BLaER1 (cell line): Measurements from ENCODE around the gene PALM.
"Not testable (repeated sequence)": the region's sequence is repeated elsewhere in the genome, so short reads cannot be mapped to it uniquely, and the experiment has no call there.

Experiments used
- H3K27ac ChIP-seq: shearing (Covaris generic); formaldehyde crosslinking; 2 replicates; pipeline ENCODE4 v1.8.1; 2022
- H3K27me3 ChIP-seq: shearing (Covaris generic); formaldehyde crosslinking; 2 replicates; pipeline ENCODE4 v1.8.1; 2022
- H3K36me3 ChIP-seq: shearing (Covaris generic); formaldehyde crosslinking; 2 replicates; pipeline ENCODE4 v1.8.1; 2022
- H3K4me1 ChIP-seq: shearing (Covaris generic); formaldehyde crosslinking; 2 replicates; pipeline ENCODE4 v1.8.1; 2022
- H3K4me2 ChIP-seq: shearing (Covaris generic); formaldehyde crosslinking; 2 replicates; pipeline ENCODE4 v1.8.1; 2022
- H3K4me3 ChIP-seq: shearing (Covaris generic); formaldehyde crosslinking; 2 replicates; pipeline ENCODE4 v1.8.1; 2022
- H3K9ac ChIP-seq: shearing (Covaris generic); formaldehyde crosslinking; 2 replicates; pipeline ENCODE4 v1.8.1; 2022
- H3K9me3 ChIP-seq: shearing (Covaris generic); formaldehyde crosslinking; 2 replicates; pipeline ENCODE4 v1.8.1; 2022
- H4K20me1 ChIP-seq: shearing (Covaris generic); formaldehyde crosslinking; 2 replicates; pipeline ENCODE4 v1.8.1; 2022
- Cebpa-rat ChIP-seq: shearing (Covaris generic); IDR thresholded peaks from 2 replicates; pipeline ENCODE4 v1.8.1; 2022

PALM gene, protein sequence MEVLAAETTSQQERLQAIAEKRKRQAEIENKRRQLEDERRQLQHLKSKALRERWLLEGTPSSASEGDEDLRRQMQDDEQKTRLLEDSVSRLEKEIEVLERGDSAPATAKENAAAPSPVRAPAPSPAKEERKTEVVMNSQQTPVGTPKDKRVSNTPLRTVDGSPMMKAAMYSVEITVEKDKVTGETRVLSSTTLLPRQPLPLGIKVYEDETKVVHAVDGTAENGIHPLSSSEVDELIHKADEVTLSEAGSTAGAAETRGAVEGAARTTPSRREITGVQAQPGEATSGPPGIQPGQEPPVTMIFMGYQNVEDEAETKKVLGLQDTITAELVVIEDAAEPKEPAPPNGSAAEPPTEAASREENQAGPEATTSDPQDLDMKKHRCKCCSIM

DNA sequence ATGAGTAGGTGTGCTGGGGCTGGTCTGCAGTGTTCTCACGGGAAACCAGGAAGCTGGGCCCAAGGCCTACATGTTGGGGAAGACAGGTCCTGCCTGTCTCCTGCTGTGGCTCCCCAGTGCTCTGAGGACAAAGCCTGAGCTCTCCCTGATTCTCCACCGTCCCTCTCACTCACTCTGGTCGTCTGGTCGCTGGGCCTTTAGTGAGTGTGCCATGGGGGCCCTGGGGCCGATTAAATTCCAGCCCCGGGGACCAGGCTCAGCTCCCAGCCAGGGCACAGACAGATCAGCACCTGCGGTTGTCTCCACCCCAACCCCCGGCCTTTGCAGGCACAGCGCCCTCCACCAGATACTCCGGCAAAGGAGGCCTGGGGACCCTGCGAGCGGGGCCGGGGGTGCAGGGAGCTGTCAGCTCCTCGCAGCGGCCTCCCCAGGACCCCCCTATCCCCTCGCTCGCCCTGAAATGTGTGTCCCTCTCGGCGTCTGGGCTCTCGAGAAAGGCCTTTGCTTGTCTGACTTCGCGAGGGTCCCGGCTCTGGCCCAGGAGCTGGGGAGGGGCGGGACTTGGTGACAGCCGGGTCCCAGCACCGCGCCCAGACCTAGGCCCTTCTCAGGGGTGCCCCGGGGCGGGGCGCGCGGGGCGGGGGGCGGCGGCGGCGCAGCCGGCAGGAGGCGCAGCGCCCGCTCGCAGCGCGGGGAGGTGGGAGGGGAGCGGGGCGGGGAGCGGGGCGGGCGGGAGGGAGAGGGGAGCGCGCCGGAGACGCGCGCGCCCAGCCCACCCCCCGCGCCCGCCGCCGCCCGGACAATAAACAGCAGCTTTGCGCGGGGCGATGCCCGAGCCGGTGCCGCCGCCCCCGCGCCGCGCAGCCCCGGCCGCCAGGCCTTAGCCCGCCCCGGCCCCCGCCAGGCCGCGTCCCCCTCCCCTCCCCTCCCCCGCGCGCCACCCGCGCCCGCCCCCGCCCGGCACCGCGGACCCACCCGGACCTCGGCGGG lies at the start of gene PALM:
PALM (plus strand) TSS at position 782 of the 990 bp plus-strand sequence. CDS start 212 bp downstream, outside the sequence.
- H3K4me1 ChIP-seq, result peaks cover 58% of the 10 kb centered on the region
- no peaks in the 10 kb centered on the region for H3K9me3 ChIP-seq
- H3K4me2 ChIP-seq, result peak within 1 kb of the TSS; percentile 100
- H3K4me3 ChIP-seq, result peak within 1 kb of the TSS; percentile 94
- peak within 1 kb of the TSS; percentile 91 for H3K27ac ChIP-seq
- no peaks in the 10 kb centered on the region for H3K27me3 ChIP-seq
- H3K9ac ChIP-seq, result peak within 1 kb of the TSS; percentile 88
- TF ChIP-seq Cebpa-rat, result no peak
- peaks cover 29% of the 10 kb centered on the region for H4K20me1 ChIP-seq
- H3K36me3 ChIP-seq, result 0 out of 2 replicates have a peak, but pooled peaks cover 8% of the 10 kb centered on the region

DNA sequence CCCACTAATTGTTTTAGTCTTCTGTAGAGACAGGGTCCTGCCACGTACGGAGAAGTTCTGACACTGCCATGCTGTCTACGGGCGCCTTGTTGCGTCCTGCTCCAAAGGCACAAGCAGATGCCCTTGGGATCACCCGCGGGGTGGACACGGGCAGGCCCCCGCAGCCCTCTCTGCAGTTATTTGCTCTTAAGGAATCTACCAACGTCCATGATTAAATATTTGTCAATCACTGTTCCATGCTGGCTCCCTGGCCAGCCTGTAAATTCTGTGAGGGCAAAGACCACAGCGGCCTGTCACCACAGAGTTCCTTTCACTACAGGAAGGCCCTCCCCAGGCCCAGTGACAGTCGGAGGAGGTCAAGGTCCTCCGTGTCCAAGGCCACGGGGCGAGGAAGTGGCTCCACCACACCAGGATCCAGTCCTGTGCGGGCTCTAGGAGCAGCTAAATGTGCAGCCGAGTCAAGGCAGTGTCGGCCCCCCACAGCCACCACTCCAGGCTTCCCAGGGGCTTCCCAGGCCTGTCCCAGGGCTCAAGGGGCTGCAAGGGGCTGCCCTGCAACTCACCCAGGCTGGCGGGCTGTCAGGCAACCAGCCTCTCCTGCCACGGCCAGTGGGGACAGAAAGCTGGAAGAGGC lies 47.8 kb upstream of the PALM start:
- Histone ChIP-seq H3K27ac (peak overlapping the region; percentile 96), H3K27me3 (no peaks in the 10 kb centered on the region), H3K9me3 (no peaks in the 10 kb centered on the region), H3K36me3 (peaks cover 43% of the 10 kb centered on the region), H3K4me1 (peaks cover 83% of the 10 kb centered on the region), H3K9ac (peak overlapping the region; percentile 100), H3K4me3 (peak overlapping the region; percentile 100), H4K20me1 (peaks cover 71% of the 10 kb centered on the region), H3K4me2 (peak overlapping the region; percentile 99)
- TF ChIP-seq Cebpa-rat, result no peak

DNA sequence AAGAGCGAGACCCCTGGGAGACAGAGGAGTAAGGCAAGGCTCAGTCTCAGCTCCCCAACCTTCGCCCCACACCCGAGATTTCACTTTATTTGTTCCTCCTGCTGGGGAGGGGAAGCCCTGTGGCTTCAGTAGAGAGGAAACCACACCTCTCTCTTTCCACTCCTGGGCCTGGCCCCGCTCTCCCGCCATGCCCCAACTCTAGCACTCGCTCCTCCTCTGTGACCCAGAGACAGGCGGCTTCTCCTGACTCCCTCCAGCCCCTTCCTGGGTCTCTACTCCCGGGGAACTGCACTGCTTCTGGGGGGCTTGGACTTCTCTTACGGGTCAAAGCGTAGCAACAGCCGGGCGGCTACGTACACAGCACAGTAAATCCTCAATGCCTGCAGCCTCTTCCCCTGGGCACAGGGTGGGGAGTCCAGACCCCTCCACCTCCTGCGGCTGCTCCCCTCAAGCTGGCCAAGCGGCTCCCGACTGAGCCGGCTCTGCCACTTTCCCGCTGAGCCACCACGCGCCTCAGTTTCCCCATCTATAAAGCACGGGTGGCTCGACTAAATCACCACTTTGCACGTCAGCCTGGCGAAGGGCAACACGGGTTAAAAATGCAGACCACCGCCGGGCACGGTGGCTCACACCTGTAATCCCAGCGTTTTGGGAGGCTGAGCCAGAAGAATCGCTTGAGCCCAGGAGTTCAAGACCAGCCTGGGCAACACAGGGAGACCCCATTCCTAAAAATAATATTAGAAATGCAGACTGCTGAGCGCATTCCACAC lies 47.1 kb upstream of the PALM start:
- peaks cover 36% of the 10 kb centered on the region for H3K36me3 ChIP-seq
- H3K27me3 ChIP-seq, result no peaks in the 10 kb centered on the region
- peaks cover 80% of the 10 kb centered on the region for H3K4me1 ChIP-seq
- H3K9me3 ChIP-seq, result peaks cover under 1% of the 10 kb centered on the region; the same call in 1 of the 2 replicates
- peaks cover 64% of the 10 kb centered on the region for H4K20me1 ChIP-seq
- H3K27ac ChIP-seq, result peak overlapping the region; percentile 96
- H3K4me3 ChIP-seq, result peak overlapping the region; percentile 100
- H3K4me2 ChIP-seq, result peak overlapping the region; percentile 99
- peak overlapping the region; percentile 100 for H3K9ac ChIP-seq
- no peak for TF ChIP-seq Cebpa-rat

DNA sequence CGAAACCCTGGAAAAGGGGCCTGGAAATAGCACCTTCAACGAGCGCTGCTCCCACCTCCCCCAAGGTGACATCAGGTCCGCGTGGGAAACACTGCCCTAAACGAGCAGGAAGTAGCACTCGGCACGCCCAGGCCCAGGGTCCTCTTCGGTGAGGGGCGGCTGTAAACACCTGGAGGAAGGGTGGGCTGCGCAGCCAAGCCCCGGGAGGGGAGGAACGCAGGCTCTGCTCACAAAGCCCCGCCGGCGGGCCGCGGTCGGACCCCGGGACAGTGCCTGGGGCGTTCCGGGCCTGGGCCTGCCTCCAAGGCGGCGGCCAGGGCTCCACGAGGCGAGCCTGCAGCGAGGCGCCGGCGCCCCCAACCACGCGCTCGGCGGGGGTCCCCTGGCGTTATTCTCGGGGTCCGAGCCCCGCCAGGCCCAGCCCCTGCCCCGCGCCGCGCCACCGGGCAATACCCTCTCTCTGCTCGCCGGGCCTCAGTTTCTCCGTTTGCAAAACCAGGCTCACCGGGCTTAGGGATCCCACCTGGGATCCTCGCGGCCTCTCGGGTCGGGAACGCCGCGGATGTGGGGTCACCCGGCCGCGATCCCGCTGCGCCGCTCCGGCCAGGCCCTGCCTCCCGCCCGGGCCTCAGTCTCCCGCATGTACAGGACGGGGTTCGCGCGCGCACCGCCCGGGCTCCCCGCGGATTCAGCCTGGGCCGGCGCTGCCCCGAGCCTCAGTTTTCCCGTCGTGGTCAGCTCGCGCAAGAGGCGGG lies 46.4 kb upstream of the PALM start:
- Histone ChIP-seq H3K36me3 (peaks cover 29% of the 10 kb centered on the region), H3K4me3 (peak overlapping the region; percentile 100), H3K9ac (peak overlapping the region; percentile 100), H3K4me2 (peak overlapping the region; percentile 99), H3K27me3 (no peaks in the 10 kb centered on the region), H3K9me3 (peaks cover 8% of the 10 kb centered on the region), H3K4me1 (peaks cover 72% of the 10 kb centered on the region), H4K20me1 (peaks cover 56% of the 10 kb centered on the region), H3K27ac (peak overlapping the region; percentile 96)
- no peak for TF ChIP-seq Cebpa-rat

DNA sequence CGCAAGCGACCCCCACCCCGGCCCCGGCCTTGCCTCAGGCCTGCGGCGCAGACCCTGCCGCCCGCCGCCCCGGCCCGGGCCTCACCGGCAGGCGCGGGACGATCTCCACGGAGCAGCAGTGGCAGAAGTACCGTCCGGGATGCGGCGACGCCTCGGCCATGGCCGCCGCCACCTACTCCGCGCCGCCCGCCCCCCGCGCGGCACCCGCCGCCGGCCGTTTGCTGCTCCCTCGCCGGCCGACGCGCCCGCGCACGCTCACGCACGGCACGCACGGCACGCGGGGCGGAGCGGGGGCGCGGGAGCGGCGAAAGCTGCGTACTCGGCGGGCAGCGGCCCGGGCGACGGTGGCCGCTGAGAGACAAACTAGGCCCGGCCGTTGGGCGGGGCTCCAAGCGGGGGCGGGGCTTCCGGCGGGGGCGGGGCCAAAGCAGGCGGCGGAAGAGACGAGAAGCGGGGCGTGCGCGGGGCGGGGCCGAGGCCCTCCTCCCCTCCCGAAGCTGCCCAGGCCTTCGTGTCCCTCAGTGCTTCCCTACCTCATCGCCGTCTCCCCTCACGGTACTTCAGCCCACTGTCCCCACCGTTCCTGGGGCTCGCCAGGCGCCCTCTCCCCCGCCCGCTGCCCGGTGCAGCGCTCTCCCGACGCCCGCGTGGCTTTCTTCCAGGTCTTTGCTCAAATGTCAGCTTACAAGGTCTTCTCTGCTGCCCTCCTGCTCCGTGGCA lies 45.6 kb upstream of the PALM start, which contains the start of gene RNF126:
RNF126 (minus strand) TSS at position 253 of the 720 bp plus-strand sequence; CDS start at position 160, 93 bp downstream.
- H3K36me3 ChIP-seq, result peaks cover 21% of the 10 kb centered on the region
- no peaks in the 10 kb centered on the region for H3K27me3 ChIP-seq
- peaks cover 49% of the 10 kb centered on the region for H4K20me1 ChIP-seq
- peak within 1 kb of the TSS; percentile 99 for H3K4me2 ChIP-seq
- peak within 1 kb of the TSS; percentile 100 for H3K9ac ChIP-seq
- TF ChIP-seq Cebpa-rat, result no peak
- H3K27ac ChIP-seq, result peak within 1 kb of the TSS; percentile 96
- H3K4me1 ChIP-seq, result peaks cover 64% of the 10 kb centered on the region
- H3K4me3 ChIP-seq, result peak within 1 kb of the TSS; percentile 100
- peaks cover 13% of the 10 kb centered on the region for H3K9me3 ChIP-seq

DNA sequence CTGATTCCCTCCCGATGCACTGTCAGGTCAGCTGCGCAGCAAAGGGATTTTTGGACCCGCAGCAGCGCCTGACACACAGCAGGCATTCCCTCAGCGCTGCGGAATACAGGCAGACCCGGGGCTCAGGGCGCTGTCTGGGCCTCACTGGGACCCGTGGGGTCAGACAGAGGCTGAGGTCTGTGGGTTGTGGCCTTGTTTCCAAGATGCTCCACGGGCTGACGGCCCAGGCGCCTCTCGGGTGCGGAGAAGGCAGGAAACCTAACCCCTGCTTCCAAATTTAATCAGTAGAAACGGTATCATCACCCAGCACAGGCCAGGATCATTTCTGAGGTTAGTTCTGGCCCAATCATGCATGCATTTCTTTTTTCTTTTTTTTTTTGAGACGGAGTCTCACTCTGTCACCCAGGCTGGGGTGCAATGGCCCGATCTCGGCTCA lies 45.0 kb upstream of the PALM start:
- Histone ChIP-seq H4K20me1 (peaks cover 43% of the 10 kb centered on the region), H3K4me2 (peak overlapping the region; percentile 98), H3K27ac (peak overlapping the region; percentile 85), H3K4me3 (peak overlapping the region; percentile 100), H3K36me3 (peaks cover 16% of the 10 kb centered on the region), H3K9ac (peak overlapping the region; percentile 76), H3K27me3 (no peaks in the 10 kb centered on the region), H3K4me1 (peaks cover 59% of the 10 kb centered on the region), H3K9me3 (peaks cover 13% of the 10 kb centered on the region)
- TF ChIP-seq Cebpa-rat, result no peak

DNA sequence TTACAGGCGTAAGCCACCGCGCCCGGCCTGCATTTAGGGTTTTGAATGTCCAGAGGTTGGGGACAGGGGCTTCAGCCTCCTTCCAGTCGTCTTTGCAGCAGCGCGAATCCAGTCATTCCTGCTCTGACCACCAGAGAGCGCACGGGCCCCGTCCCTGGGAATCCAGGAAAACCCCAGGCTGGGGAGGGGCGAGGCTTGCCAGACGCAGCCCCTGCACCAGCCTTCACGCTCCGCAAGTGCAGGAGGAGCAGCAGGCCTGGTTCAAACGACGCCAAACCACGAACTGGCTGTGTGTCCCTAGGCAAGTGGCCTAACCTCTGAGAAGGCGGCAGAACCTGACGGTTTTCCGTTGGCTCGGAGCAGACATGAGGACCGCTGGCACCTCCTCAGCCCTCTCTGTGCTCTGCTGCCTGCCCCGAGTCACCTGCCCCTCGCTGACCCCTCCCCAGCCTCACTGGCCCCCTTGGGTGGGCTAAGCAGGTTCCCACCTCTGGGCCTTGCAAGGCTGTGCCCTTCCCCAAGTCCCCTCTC lies 43.8 kb upstream of the PALM start:
- Histone ChIP-seq H3K36me3 (peaks cover 3% of the 10 kb centered on the region), H3K4me3 (no peak overlapping the region), H3K27me3 (no peaks in the 10 kb centered on the region), H3K9me3 (peaks cover 19% of the 10 kb centered on the region), H4K20me1 (peaks cover 30% of the 10 kb centered on the region), H3K27ac (no peak overlapping the region), H3K4me2 (peak overlapping the region; percentile 98), H3K4me1 (peaks cover 53% of the 10 kb centered on the region), H3K9ac (no peak overlapping the region)
- TF ChIP-seq Cebpa-rat, result no peak

DNA sequence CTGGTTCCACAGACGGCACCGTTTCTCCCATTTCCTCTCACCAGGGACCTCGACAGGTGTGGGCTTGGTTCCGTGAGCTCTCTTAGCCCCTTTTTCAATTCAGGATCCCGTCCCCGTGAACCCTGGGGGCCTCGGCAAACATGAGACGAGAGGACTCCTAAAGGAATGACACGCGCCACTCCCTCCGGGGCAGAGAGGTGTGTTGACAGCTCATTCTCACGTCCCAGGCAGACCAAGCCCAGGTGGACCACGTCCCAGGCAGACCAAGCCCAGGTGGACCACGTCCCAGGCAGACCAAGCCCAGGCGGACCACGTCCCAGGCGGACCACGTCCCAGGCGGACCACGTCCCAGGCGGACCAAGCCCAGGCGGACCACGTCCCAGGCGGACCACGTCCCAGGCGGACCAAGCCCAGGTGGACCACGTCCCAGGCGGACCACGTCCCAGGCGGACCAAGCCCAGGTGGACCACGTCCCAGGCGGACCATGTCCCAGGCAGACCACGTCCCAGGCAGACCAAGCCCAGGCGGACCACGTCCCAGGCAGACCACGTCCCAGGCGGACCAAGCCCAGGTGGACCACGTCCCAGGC lies 41.7 kb upstream of the PALM start:
- H3K9ac ChIP-seq, H3K4me3 ChIP-seq, H3K4me2 ChIP-seq, H4K20me1 ChIP-seq, H3K27me3 ChIP-seq, H3K27ac ChIP-seq, H3K36me3 ChIP-seq: not testable (repeated sequence)
- Histone ChIP-seq H3K4me1 (peaks cover 42% of the 10 kb centered on the region), H3K9me3 (peaks cover 19% of the 10 kb centered on the region)

DNA sequence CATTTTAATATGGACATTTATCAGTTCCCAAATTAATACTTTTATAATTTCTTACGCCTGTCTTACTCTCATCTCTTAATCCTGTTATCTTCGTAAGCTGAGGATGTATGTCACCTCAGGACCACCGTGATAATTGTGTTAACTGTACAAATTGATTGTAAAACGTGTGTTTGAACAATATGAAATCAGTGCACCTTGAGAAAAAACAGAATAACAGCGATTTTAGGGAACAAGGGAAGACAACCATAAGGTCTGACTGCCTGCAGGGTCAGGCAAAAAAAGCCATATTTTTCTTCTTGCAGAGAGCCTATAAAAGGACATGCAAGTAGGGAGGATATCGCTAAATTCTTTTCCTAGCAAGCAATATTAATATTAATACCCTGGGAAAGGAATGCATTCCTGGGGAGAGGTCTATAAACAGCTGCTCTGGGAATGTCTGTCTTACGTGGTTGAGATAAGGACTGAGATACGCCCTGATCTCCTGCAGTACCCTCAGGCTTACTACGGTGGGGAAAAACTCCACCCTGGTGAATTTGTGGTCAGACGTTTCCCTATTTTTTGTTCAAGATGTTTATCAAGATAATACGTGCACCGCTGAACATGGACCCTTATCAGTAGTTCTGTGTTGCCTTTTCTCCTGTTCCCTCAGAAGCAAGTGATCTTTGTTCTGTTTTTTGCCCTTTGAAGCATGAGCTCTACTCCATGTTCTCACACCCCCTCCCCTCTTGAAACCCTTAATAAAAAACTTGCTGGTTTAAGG lies 39.9 kb upstream of the PALM start:
- H3K27ac ChIP-seq, H3K36me3 ChIP-seq, H3K9ac ChIP-seq, H3K4me3 ChIP-seq, H4K20me1 ChIP-seq, H3K27me3 ChIP-seq: not testable (repeated sequence)
- peaks cover 36% of the 10 kb centered on the region for H3K4me1 ChIP-seq
- H3K4me2 ChIP-seq, result peak overlapping the region; percentile 36
- H3K9me3 ChIP-seq, result peaks cover 19% of the 10 kb centered on the region
